Measurements from ENCODE around the gene SSC5D.

The SSC5D gene

DNA sequence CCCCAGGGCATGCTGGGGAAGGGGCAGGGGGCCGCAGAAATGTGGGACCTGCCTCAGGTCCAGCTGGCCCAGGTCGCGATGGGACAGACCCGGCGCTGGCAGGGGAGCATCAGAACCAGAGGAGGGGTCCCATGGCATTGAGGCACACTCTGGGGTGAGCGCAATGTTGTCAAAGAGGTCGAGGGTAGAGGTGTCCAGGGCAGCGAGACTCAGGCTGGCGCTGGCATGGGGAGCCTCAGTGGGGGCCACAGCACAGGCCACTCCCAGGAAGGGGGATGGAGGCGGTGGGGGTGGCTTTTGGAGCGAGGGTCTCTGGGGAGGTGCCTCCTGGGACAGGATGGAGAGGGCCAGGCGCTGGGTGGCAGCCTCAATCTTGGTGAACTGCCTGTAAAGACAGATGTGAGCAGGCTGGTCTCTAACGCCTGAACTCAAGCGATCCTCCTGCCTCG lies 24.6 kb upstream of the SSC5D start:
- no peaks in the 10 kb centered on the region for H3K27me3 ChIP-seq (ENCODE audit: control insufficient read depth in 1 of 2, insufficient read depth in 2 of 2, low read length in 2 of 2)
- H3K4me3 ChIP-seq (ENCODE audit: low read length in 2 of 2): no peak overlapping the region
- H3K27ac ChIP-seq (ENCODE audit: low read length): no peak overlapping the region
- no peaks in the 10 kb centered on the region for H3K36me3 ChIP-seq (ENCODE audit: control insufficient read depth in 2 of 2, insufficient read depth in 2 of 2, low read length in 2 of 2)
- H3K9ac ChIP-seq (ENCODE audit: low read length in 2 of 2): no peak overlapping the region
- peaks cover 35% of the 10 kb centered on the region for H3K4me1 ChIP-seq (ENCODE audit: control insufficient read depth, insufficient read depth, low read length)
- no peaks in the 10 kb centered on the region for H3K9me3 ChIP-seq (ENCODE audit: control insufficient read depth in 2 of 2, low read length in 2 of 2)

DNA sequence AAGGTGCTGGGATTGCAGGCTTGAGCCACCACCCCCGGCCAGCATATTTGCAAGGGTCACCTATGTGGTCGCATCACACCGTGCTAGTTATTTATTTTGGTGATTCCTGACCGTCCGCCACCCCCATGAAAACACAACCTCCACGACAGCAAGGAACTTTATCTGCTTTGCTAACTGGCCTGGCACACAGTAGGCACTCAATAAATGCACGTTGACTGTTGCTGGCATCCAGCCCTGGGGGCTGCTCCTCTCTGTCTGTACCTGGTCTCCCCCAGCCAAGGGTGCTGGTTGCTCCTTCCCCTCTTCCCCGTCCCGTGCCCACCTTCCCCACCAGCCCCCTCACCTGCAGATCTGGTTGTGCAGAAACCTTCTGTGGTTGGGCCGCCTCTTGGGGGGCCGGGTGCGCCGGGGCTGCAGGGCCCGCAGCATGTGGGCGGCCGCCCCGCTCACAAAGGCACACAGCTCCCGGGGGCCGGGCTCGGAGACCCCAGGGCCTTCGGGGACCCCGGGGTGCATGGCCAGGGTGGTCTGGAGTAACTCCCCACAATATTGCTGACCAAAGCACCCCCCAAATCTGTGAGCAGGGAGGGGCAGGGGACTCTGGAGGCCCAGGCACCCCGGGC lies 24.1 kb upstream of the SSC5D start:
- no peak overlapping the region for H3K27ac ChIP-seq (ENCODE audit: low read length)

DNA sequence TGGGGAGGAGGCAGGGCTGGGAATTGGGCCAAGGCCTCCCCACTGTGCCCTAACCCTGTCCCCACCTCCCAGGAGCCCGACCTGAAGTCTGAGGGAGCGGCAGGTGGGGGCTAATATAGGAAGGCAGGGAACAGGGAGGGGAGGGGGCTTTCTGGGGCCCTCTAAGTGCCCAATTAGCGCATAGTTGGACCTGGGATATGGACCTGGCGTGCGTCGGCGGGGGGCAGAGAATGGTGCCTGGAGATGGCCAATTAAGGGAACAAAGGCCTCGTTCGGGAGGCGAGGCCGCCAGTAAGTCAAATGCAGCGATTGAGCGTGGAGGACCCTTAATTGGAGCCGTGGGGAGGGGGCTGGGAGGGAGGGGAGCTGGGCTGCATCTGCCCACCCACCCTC lies 23.6 kb upstream of the SSC5D start, which contains the start of gene C19orf85:
C19orf85 (minus strand) TSS at position 90 of the 393 bp plus-strand sequence. CDS start 197 bp downstream, outside the sequence.
- no peaks in the 10 kb centered on the region for H3K36me3 ChIP-seq (ENCODE audit: control insufficient read depth in 2 of 2, insufficient read depth in 2 of 2, low read length in 2 of 2)
- H3K27me3 ChIP-seq (ENCODE audit: control insufficient read depth in 1 of 2, insufficient read depth in 2 of 2, low read length in 2 of 2): no peaks in the 10 kb centered on the region
- H3K27ac ChIP-seq (ENCODE audit: low read length): no peak within 1 kb of the TSS
- peaks cover 31% of the 10 kb centered on the region for H3K4me1 ChIP-seq (ENCODE audit: control insufficient read depth, insufficient read depth, low read length)
- H3K9ac ChIP-seq (ENCODE audit: low read length in 2 of 2): no peak within 1 kb of the TSS
- no peak within 1 kb of the TSS for H3K4me3 ChIP-seq (ENCODE audit: low read length in 2 of 2)
- no peaks in the 10 kb centered on the region for H3K9me3 ChIP-seq (ENCODE audit: control insufficient read depth in 2 of 2, low read length in 2 of 2)

More for the DNA sequence above, 24.1 kb upstream of the SSC5D start:
- Histone ChIP-seq H3K36me3 (ENCODE audit: control insufficient read depth in 2 of 2, insufficient read depth in 2 of 2, low read length in 2 of 2) (no peaks in the 10 kb centered on the region), H3K9me3 (ENCODE audit: control insufficient read depth in 2 of 2, low read length in 2 of 2) (no peaks in the 10 kb centered on the region), H3K4me1 (ENCODE audit: control insufficient read depth, insufficient read depth, low read length) (peaks cover 35% of the 10 kb centered on the region), H3K4me3 (ENCODE audit: low read length in 2 of 2) (no peak overlapping the region), H3K27me3 (ENCODE audit: control insufficient read depth in 1 of 2, insufficient read depth in 2 of 2, low read length in 2 of 2) (no peaks in the 10 kb centered on the region), H3K9ac (ENCODE audit: low read length in 2 of 2) (no peak overlapping the region)

DNA sequence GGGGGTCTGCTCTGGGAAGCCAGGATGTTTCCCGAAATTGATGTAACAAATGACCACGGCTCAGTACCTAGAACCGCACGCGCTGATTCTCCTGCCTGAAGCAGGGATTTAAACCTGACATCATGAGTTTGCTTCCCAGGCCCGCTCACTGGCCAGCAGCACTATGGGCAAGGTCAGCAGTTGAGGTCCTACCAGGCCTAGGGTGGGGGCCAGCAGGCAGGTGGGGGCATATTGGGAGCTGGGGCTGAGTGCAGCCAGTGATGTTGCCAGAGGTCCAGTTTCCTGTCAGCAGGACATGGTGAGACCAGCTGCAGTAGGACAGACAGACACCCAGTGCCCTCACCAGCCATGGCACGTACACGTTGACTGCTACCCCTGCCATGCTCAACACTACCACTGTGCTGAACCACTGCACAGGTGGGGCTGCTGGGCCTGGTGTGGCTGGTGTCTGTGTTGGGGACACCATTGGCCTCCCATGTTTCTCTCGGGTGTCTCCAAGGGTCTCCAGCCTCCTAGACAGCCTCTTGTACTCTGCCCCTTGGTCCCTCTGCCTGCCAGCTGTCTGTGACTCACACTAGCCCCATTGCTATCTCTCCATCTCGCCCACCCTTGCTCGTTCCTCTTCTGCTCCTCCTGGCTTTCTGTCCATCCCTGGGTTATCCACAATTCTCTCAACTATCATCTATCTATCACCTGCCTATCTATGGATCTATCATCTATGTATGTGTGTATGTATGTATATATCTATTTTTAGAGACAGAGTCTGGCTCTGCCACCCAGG lies 22.6 kb upstream of the SSC5D start:
- Histone ChIP-seq H3K4me3 (ENCODE audit: low read length in 2 of 2) (no peak overlapping the region), H3K9ac (ENCODE audit: low read length in 2 of 2) (no peak overlapping the region), H3K36me3 (ENCODE audit: control insufficient read depth in 2 of 2, insufficient read depth in 2 of 2, low read length in 2 of 2) (no peaks in the 10 kb centered on the region), H3K27ac (ENCODE audit: low read length) (no peak overlapping the region), H3K9me3 (ENCODE audit: control insufficient read depth in 2 of 2, low read length in 2 of 2) (no peaks in the 10 kb centered on the region), H3K4me1 (ENCODE audit: control insufficient read depth, insufficient read depth, low read length) (peaks cover 22% of the 10 kb centered on the region), H3K27me3 (ENCODE audit: control insufficient read depth in 1 of 2, insufficient read depth in 2 of 2, low read length in 2 of 2) (no peaks in the 10 kb centered on the region)

DNA sequence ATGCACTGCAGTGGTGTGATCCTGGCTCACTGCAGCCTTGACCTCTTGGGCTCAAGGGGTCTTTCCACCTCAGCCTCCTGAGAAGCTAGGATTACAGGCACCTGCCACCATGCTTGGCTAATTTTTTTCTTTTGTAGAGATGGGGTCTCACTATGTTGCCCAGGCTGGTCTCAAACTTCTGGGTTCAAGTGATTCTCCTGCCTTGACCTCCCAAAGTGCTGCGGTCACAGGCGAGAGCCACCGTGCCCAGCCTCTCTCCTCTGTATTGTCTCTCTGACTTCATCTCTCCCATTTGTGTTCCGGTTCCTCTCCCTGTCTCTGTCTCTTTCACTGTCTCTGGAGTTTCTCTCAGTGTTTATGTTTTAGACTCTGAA lies 22.0 kb upstream of the SSC5D start:
- Histone ChIP-seq H3K9ac (ENCODE audit: low read length in 2 of 2) (no peak overlapping the region), H3K36me3 (ENCODE audit: control insufficient read depth in 2 of 2, insufficient read depth in 2 of 2, low read length in 2 of 2) (no peaks in the 10 kb centered on the region), H3K9me3 (ENCODE audit: control insufficient read depth in 2 of 2, low read length in 2 of 2) (no peaks in the 10 kb centered on the region), H3K4me1 (ENCODE audit: control insufficient read depth, insufficient read depth, low read length) (peaks cover 16% of the 10 kb centered on the region), H3K27ac (ENCODE audit: low read length) (no peak overlapping the region), H3K4me3 (ENCODE audit: low read length in 2 of 2) (no peak overlapping the region), H3K27me3 (ENCODE audit: control insufficient read depth in 1 of 2, insufficient read depth in 2 of 2, low read length in 2 of 2) (no peaks in the 10 kb centered on the region)

DNA sequence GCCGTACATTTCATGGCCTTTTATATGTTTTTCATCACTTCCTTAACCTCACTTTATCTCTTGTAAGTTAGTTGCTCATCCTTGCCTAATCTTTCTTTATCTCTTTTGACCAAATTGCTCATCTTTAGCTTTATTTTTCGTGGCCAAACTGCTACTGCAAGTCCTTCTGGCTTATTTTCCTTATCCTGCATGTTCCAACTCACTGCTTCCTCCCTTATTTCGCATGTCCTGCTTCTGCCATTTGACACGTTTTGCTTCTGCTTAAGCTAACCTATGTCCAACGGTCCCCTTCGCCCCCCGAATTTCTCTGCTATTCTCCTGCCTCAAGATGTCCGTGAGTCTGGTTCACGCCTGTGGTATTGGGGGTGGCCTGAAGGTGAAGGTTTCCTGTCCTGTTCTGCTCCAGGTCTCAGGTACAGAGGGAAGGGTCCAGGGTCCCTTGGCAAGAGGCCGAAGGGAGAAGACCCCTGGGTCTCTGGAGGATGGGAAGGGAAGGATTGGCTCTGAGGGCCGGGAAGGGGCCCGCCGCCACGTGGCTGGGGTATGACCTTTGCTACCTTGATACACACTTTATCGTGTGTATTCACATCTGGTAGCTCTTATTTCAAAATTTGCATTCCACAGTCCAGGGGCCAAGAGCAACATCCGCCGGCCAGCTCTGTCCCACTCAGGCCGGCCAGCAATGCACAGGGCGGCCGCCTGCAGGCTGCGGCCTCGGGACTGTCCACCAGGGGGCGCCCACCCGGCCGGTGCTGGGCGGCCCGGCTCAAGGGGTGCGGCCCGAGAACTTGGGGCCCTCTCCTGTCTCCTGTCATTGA lies 20.8 kb upstream of the SSC5D start:
- H3K27ac ChIP-seq (ENCODE audit: low read length): no peak overlapping the region
- H3K4me1 ChIP-seq (ENCODE audit: control insufficient read depth, insufficient read depth, low read length): peaks cover 7% of the 10 kb centered on the region
- H3K9me3 ChIP-seq (ENCODE audit: control insufficient read depth in 2 of 2, low read length in 2 of 2): no peaks in the 10 kb centered on the region
- H3K27me3 ChIP-seq (ENCODE audit: control insufficient read depth in 1 of 2, insufficient read depth in 2 of 2, low read length in 2 of 2): no peaks in the 10 kb centered on the region
- peak overlapping the region in 1 of 2 donors; percentile 15 for H3K4me3 ChIP-seq (ENCODE audit: low read length in 2 of 2)
- H3K9ac ChIP-seq (ENCODE audit: low read length in 2 of 2): no peak overlapping the region
- no peaks in the 10 kb centered on the region for H3K36me3 ChIP-seq (ENCODE audit: control insufficient read depth in 2 of 2, insufficient read depth in 2 of 2, low read length in 2 of 2)

DNA sequence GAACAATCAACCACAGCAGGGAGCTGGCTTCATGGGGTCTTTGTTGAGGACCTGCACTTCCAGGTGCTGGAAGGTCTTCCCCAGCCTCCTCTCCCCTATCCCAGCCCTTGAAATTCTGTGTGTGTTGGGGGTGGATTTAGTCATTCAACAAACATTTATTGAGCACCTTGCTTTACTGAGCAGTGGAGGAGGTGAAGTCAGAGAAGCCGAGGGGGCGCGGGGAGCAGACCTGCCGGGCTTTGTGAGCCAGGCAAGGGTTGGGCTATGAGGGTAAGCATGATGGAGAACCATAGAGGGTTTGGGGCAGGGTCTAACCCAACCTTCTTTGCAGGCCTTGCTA lies 20.2 kb upstream of the SSC5D start:
- Histone ChIP-seq H3K9ac (ENCODE audit: low read length in 2 of 2) (no peak overlapping the region), H3K4me1 (ENCODE audit: control insufficient read depth, insufficient read depth, low read length) (peaks cover 6% of the 10 kb centered on the region), H3K4me3 (ENCODE audit: low read length in 2 of 2) (peak overlapping the region in 1 of 2 donors; percentile 15), H3K9me3 (ENCODE audit: control insufficient read depth in 2 of 2, low read length in 2 of 2) (no peaks in the 10 kb centered on the region), H3K27ac (ENCODE audit: low read length) (no peak overlapping the region), H3K36me3 (ENCODE audit: control insufficient read depth in 2 of 2, insufficient read depth in 2 of 2, low read length in 2 of 2) (no peaks in the 10 kb centered on the region), H3K27me3 (ENCODE audit: control insufficient read depth in 1 of 2, insufficient read depth in 2 of 2, low read length in 2 of 2) (no peaks in the 10 kb centered on the region)

DNA sequence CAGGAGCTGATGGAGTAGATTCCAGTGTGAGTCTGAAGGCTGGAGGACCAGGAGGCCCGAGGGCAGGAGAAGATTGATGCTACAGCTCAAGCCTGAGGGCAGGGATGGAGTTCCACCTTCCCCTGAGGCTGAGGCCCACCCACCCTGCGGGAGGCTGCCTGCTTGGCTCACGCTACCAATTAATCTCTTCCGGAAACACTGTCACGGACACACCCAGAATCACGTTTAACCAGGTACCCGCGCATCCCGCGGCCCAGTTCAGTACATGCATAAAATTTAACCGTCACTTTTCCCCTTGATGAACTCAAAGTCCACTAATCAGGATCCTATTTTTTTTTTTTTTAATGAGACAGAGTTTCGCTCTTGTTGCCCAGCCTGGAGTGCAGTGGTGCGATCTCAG lies 17.0 kb upstream of the SSC5D start:
- H3K9ac ChIP-seq (ENCODE audit: low read length in 2 of 2): no peak overlapping the region
- H3K27me3 ChIP-seq (ENCODE audit: control insufficient read depth in 1 of 2, insufficient read depth in 2 of 2, low read length in 2 of 2): no peaks in the 10 kb centered on the region
- H3K9me3 ChIP-seq (ENCODE audit: control insufficient read depth in 2 of 2, low read length in 2 of 2): no peaks in the 10 kb centered on the region
- H3K36me3 ChIP-seq (ENCODE audit: control insufficient read depth in 2 of 2, insufficient read depth in 2 of 2, low read length in 2 of 2): no peaks in the 10 kb centered on the region
- no peak overlapping the region for H3K27ac ChIP-seq (ENCODE audit: low read length)
- H3K4me1 ChIP-seq (ENCODE audit: control insufficient read depth, insufficient read depth, low read length): peaks cover 17% of the 10 kb centered on the region
- H3K4me3 ChIP-seq (ENCODE audit: low read length in 2 of 2): no peak overlapping the region

DNA sequence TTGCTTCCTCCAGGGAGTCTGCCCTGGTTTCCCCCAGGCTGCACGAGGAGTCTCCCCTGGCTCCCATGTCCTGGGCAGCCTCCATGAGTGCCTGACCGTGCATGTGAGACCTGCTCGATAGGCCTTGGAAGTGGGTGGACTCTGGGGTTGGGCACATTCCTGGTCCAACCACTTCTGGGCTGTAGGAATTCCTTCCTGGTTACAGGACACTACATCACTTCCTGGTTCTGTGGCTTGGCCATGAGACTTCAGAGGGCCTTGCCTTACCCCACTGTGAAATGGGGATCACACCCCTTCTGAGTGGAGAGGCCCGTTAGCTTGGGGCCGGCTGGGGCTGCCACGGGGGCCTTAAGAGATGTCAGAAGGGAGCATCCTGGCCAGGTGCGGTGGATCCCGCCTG lies 15.8 kb upstream of the SSC5D start:
- H3K27me3 ChIP-seq (ENCODE audit: control insufficient read depth in 1 of 2, insufficient read depth in 2 of 2, low read length in 2 of 2): no peaks in the 10 kb centered on the region

DNA sequence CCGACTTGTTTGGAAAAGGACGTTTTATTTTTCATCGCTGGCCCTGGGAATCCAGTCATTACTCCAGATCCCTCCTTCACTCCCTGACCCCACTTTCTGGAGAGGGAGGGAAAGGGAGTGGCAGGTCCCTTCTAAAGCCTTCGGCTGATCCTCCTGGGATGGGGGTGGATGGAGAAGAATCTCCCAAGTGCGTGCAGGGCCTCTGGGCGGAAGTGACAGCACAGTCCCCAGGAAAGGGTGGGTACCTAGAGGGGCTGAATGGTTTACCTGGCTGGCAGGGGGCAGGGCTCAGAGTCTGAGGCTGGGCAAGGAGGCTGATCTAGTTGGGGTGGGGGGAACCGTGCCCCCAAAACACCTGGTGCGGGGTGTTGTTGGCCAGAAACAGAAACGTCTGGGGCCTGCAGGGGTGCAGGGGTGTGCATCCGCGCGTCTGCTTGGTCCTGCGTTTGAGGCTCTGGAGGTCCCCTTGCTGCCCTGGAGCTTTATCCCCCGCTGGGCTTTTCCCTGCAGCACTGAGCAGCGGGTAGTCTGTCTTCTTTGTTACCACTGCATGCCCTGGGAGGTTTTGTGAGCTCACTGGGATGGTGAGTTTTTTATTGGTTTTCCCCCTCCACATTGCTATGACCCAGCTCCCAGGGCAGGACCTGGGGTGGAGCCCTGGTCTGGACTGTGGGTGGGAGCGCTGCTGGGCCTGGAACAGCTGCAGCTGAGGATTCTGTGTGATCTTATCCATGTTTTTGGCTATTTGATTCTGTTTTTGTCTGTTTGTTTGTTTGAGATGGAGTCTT lies 14.8 kb upstream of the SSC5D start:
- Histone ChIP-seq H3K27ac (ENCODE audit: low read length) (no peak overlapping the region), H3K4me3 (ENCODE audit: low read length in 2 of 2) (no peak overlapping the region), H3K9me3 (ENCODE audit: control insufficient read depth in 2 of 2, low read length in 2 of 2) (no peaks in the 10 kb centered on the region), H3K36me3 (ENCODE audit: control insufficient read depth in 2 of 2, insufficient read depth in 2 of 2, low read length in 2 of 2) (no peaks in the 10 kb centered on the region), H3K9ac (ENCODE audit: low read length in 2 of 2) (no peak overlapping the region), H3K4me1 (ENCODE audit: control insufficient read depth, insufficient read depth, low read length) (peaks cover 21% of the 10 kb centered on the region), H3K27me3 (ENCODE audit: control insufficient read depth in 1 of 2, insufficient read depth in 2 of 2, low read length in 2 of 2) (no peaks in the 10 kb centered on the region)

More for the DNA sequence above, 15.8 kb upstream of the SSC5D start:
- no peaks in the 10 kb centered on the region for H3K36me3 ChIP-seq (ENCODE audit: control insufficient read depth in 2 of 2, insufficient read depth in 2 of 2, low read length in 2 of 2)
- no peak overlapping the region for H3K4me3 ChIP-seq (ENCODE audit: low read length in 2 of 2)
- no peak overlapping the region for H3K27ac ChIP-seq (ENCODE audit: low read length)
- peaks cover 18% of the 10 kb centered on the region for H3K4me1 ChIP-seq (ENCODE audit: control insufficient read depth, insufficient read depth, low read length)
- H3K9me3 ChIP-seq (ENCODE audit: control insufficient read depth in 2 of 2, low read length in 2 of 2): no peaks in the 10 kb centered on the region
- no peak overlapping the region for H3K9ac ChIP-seq (ENCODE audit: low read length in 2 of 2)
